Erythroblast (primary cell): Measurements from ENCODE around the gene PRKRA.

Experiments used
- GATA1 ChIP-seq: IDR thresholded peaks from 2 replicates; pipeline ENCODE4 v1.6.1; 2011; ENCODE audit warnings: low read depth, mild to moderate bottlenecking, control low read depth, low read length, moderate library complexity
- POLR2A ChIP-seq: IDR thresholded peaks from 2 replicates; pipeline ENCODE4 v1.6.1; 2011; ENCODE audit warnings: mild to moderate bottlenecking, low read length

DNA sequence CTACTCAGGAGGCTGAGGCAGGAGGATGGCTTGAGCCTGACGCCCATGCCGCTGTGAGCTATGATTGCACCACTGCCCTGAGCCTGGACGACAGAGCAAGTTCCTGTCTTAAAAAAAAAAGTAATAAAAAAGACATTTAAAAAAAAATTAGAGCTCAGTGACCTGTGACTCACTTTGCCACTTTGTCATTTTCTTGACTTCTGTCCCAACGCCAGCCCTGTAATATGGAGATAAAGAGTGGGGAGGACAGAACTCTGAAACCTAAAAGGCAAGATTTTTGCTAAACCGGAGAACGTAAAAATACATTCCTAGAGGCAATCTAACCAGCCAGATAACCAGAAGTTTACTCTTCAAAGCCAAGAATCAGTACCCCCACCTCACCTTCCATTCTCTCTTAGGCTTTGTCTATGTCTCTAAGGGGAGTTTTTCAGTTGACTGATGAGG, 49.0 kb downstream of the PRKRA start:
- TF ChIP-seq POLR2A: no peak
- TF ChIP-seq GATA1: no peak
